ENCODE measurements around the gene ITIH4. TPM values are rescaled to one million over a fixed set of nuclear protein-coding genes. Genes with fewer than 3 reads are reported as not detected.

Gene ITIH4
- total and polyA plus RNA-seq, 2 of the 13 experiments (the other 11 are each of a cell fraction or from before 2014, with no cell fraction given), result 2.7 to 5.3 TPM

GRCh38 chr3:52851348-52851747 lies 20.9 kb upstream of the ITIH4 start:
- ATAC-seq, result peak; percentile 94
- in situ Hi-C loops (cut with HindIII; ENCODE audit: extremely low pct_ligation_motif_present, low pct_unique_long_range_greater_than_20kb), result loop anchor here (5.0 to 10.0 kb wide), 2 partner anchors 83 to 226 kb away; no protein-coding TSS in a partner anchor
- no peak overlapping the region for H3K27ac ChIP-seq (ENCODE audit: extremely low read length, insufficient read depth, low read length)
- H3K79me2 ChIP-seq (ENCODE audit: insufficient read depth, low read length), result no peaks in the 10 kb centered on the region
- no peak overlapping the region for H2AFZ ChIP-seq (ENCODE audit: low read length)
- peak; percentile 58 for DNase-seq (ENCODE audit: low spot score)
- no peaks in the 10 kb centered on the region for H3K27me3 ChIP-seq (ENCODE audit: control insufficient read depth in 1 of 2, insufficient read depth in 2 of 2, low read length in 2 of 2)
- no peak overlapping the region for H3K9ac ChIP-seq (ENCODE audit: insufficient read depth, low read depth, low read length)
- intact Hi-C loops (cut with micrococcal nuclease; ENCODE audit: unreplicated experiment), result loop anchor here (1.0 to 5.0 kb wide), 6 partner anchors 41 to 259 kb away; no protein-coding TSS in a partner anchor
- H4K20me1 ChIP-seq (ENCODE audit: insufficient read depth, low read length), result no peaks in the 10 kb centered on the region
- H3K36me3 ChIP-seq (replicated peaks in 1 of 2; ENCODE audit: control insufficient read depth in 1 of 2, insufficient read depth in 2 of 2, low read length in 2 of 2), result peaks cover 2 to 9% of the 10 kb centered on the region in 2 experiments; a peak in 3 of 5 replicates
- peak; percentile 97 for FAIRE-seq
- POLR2A ChIA-PET, result no interaction called here
- CTCF ChIA-PET (ENCODE audit: low intra/inter-chr PET ratio, low total read pairs), result interaction anchor here (1.1 to 2.8 kb wide), 6 partner anchors 24 to 345 kb away, joined by 3 to 33 read pairs (median 9); no protein-coding TSS in a partner anchor
- no TSS peak for BruUV-seq (replicated peaks)
- no peaks in the 10 kb centered on the region for H3K4me1 ChIP-seq (ENCODE audit: insufficient read depth, low read length)
- no peaks in the 10 kb centered on the region for H3K9me3 ChIP-seq (ENCODE audit: low read length)
- H3K4me2 ChIP-seq (ENCODE audit: low read depth, low read length), result no peak overlapping the region
- 63% methylated on average over 3 of the region's 3 CpGs for WGBS (ENCODE audit: low lambda C conversion rate)
- no peak overlapping the region for H3K4me3 ChIP-seq (replicated peaks in 1 of 3; ENCODE audit: insufficient read depth in 1 of 3, low read depth in 2 of 3, low read length in 3 of 3)
- TF ChIP-seq ZBTB25 (CRISPR knock-in tag; IDR thresholded peaks at IDR 0.05) (0 out of 2 replicates have a peak, but pooled peaks have one; percentile 23), NCOA2 (CRISPR knock-in tag; IDR thresholded peaks at IDR 0.05) (no peak), RAD21 (CRISPR knock-in tag; IDR thresholded peaks at IDR 0.05) (peak; percentile 96), IKZF5 (CRISPR knock-in tag; IDR thresholded peaks at IDR 0.05) (0 out of 2 replicates have a peak, but pooled peaks have one; percentile 26), ZFP91 (CRISPR knock-in tag; IDR thresholded peaks at IDR 0.05; ENCODE audit: borderline replicate concordance) (no peak), THAP9 (CRISPR knock-in tag; IDR thresholded peaks at IDR 0.05; ENCODE audit: borderline replicate concordance) (no peak), PRDM15 (CRISPR knock-in tag; IDR thresholded peaks at IDR 0.05) (no peak), RAD51 (IDR thresholded peaks at IDR 0.05; ENCODE audit: borderline replicate concordance) (no peak), KLF9 (CRISPR knock-in tag; IDR thresholded peaks at IDR 0.05; ENCODE audit: low read depth) (no peak), ZNF691 (CRISPR knock-in tag; IDR thresholded peaks at IDR 0.05; ENCODE audit: borderline replicate concordance, low read depth) (no peak), MAZ (IDR thresholded peaks at IDR 0.05; ENCODE audit: borderline replicate concordance, low read depth, low read length) (no peak), MAZ (CRISPR knock-in tag; IDR thresholded peaks at IDR 0.05; ENCODE audit: low read depth) (peak; percentile 57; the same call in 1 of the 2 replicates)

Data from HepG2 (cell line).